GM19467 (cell line): ENCODE data around the gene CACNA1C.

Experiments
- ATAC-seq: cut with Tn5 transposase; IDR thresholded peaks from one replicate; pipeline ENCODE4 v1.9.1; 2021; ENCODE audit warnings: mild to moderate bottlenecking, moderate library complexity; ENCODE audit not compliant: unreplicated experiment

CACNA1C gene

DNA sequence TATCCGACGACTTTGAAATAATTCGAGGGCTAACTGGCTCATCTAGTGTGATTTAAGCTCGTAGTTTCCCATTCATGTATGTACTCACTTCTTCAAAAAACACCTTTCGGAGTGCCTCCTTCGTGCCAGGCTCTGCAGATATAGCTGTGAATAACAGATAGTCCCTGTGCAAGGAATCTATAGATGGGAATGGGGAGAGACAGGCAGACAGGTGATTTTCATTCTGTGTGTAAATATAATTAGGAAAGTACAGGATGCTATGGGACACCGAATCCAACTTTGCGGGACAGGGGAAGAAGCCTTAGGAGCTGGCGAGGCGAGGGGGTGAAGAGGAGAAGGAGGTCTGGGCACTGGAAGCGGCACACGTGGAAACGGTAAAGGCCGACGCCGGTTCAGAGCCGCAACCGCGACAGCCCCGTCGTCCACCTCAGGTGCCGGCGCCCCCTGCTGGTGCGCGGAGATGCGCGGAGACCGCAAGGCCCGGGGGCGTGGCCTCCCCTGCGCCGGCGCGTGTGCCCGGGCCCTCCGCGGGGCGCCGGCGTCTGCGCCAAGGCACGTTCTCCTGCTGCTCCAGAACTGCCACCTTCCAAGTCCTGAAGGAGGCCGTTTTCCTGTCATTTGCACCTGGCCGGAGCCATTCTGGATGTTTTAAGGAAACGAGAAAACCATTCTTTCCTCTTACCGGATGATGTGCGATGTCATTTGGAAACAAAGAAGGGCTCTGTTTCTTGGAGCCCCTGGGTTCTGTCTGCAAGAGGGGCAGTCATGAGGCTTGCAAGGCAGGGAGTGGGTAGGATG lies 18.0 kb upstream of the CACNA1C start:
- ATAC-seq = peak; percentile 88

GRCh38 chr12:2035431-2036055 lies 17.2 kb upstream of the CACNA1C start:
- ATAC-seq = no peak

GRCh38 chr12:2039034-2039433 lies 13.8 kb upstream of the CACNA1C start:
- no peak for ATAC-seq

GRCh38 chr12:2043054-2043453 lies 9.7 kb upstream of the CACNA1C start:
- no peak for ATAC-seq

DNA sequence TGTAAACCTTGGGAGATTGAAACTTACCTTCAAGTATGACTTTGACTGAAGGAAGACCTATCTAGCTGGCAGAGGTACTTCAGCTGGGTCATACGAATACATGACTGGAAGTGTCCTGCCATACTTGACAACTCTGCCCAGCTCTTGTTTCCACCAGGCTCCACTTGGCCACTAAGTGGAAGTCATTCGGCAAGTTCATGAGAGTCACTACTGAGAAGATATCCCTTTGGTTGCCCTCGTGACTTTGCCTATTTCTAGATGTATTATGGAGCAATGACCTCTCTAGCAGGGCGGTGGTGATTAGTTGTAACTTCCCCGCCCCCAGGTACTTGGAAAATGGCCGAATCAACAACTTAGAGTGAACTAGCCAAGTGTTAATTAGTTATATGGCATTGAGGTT lies 8.6 kb upstream of the CACNA1C start:
- ATAC-seq = no peak

- no peak for ATAC-seq
These were observed 5.8 kb upstream of the CACNA1C start for GRCh38 chr12:2046957-2047356.

DNA sequence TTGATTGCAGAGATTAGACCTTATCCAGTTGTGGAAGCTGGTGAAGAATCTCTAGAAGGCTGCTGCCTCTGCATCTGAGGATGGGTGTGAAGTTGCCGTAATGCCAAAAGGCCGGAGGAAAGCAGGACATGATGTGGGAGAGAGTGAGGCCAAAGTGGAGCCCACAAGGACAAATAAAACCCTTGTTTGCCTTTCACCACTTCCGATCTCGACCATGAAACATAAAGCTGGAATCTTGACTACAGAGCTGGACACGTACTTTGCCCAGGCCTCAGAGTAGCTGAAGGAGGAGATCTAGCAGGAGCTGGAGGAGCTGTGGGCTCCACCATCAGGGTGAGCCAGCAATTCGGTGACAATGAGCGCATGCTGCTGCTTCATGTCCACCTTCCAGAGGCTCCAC lies 5.0 kb upstream of the CACNA1C start:
- ATAC-seq = no peak

GRCh38 chr12:2049604-2050540 lies 2.9 kb upstream of the CACNA1C start:
- no peak for ATAC-seq

- no peak for ATAC-seq
These were observed 826 bp upstream of the CACNA1C start for GRCh38 chr12:2051700-2052621.

DNA sequence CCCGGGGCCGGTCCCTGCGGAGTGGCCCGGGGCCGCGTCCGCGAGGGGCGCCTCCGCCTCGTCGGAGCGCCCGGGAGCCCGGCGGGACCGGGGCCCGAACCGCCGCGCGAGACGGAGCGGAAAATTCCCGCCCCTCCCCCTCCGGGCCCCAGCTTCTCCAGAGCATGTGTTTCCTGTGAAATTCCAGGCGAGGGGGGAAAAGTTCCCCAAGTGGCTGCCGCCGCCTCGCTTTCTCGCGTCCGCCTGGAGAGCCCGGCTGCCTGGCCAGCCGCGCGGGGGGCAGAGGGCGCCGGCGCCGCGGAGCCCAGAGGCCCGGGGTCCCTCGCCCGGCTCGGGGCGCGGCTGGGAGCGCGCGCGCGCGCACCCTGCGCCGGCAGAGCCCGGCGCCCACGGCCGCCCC lies 904 bp downstream of the CACNA1C start:
- no peak for ATAC-seq

DNA sequence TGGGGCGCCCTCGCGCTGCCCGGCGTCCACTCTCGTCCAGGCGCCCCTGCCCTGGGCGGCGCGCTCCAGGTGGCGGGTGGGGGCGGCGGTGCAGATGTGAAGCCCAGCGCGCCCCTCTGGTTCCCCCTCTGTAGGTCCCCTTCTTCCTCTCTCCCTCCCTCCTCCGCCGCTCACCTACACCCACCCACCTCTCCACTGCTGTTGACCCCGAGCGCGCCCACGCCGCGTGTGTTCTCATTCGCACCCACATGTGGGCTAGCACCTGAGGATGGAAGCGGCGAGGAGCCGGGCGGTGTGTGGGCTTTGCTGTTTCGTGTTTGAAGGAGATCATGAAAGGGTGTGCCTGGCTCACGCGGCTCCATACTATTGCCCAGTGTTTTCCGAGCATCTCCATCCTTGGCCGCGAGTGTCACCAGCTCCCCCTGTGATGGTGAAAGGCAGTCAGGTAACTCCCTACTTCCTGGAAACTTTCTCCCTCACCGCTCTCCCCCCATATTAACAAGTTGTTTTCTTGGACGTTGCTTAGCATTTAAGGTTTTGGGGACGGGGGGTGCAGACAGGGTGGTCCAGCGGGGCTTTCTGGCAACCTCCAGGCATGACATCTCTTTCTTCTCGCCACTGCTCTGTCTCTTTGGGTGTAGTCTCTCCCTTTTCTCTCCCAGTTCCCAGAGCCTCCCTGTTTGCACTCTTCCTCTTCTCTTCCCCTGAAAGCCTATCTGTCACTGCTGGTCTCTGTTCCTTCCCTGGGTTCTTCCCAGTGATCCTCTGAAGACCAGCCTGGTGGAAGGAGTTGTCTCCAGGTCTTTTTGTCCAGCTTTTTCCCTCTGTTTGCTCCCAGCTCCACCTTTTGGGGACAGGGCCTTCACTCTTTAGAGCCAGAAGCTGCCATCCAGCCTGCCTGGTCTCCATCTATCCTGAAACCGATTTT lies 1.6 kb downstream of the CACNA1C start:
- no peak for ATAC-seq

DNA sequence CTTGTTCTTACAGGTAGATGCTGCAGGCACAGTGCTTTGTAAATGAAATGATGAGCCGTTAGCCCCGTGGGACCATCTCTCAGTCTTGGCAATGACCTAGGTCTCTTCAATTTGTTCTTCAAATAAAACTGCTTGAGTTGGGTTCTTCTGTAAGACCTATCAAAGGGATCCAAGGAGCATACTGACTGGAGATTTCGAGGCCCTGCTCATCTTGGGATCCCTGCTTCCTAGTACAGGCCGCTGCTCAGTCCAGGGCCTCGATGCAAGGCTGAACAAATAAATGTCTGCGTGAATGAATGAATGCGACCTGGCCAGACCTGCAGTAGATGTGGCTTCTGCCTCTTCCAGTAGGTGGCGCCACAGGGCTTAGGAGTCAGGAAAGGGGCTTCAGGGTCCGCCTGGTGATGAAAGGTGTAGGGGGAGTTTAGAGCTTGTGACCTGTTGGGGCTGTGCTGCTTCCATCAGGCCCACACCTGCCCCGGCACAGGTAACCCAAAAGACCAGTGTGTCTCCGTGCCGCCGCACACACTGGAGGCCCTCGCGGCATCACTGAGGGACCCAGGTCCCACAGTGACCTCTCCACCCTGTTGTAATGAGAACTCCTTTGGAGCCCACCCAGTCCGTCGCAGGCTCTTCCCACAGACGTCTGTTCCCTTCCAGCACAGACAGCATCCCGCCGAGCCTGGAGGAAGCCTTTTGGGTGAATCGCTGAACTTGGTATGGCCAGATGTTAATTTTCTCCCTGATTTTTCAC lies 4.4 kb downstream of the CACNA1C start:
- ATAC-seq = no peak

DNA sequence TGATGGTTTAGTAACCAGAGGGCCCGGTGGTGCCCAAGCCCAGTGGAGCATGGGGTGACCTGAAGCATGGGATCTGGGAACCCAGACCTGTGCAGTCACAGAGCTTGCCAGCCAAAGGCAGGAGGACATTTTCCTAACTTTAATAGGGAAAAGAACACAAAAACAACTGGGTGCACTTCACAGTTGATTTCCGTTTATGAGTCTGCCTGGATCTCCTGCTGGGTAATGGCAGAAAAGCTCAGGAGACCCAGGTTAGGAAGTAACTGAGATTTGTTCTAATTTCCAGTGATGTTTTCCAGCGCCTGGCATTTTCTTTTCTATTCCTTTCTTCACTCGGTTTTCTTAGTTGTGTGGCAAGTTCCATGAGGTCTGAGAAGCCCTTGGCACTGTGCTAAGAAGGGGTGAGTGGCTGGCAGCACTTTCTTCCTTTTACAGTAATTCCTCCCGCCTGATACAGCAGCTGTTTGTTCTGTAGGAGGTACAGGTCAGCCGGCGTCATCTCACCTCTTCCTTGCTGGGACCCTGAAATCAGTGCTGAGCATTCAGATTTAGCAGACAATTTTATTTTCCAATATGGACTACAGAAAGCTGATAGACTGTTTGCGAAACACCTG lies 5.1 kb downstream of the CACNA1C start:
- ATAC-seq = no peak

GRCh38 chr12:2058837-2059236 lies 6.0 kb downstream of the CACNA1C start:
- no peak for ATAC-seq

DNA sequence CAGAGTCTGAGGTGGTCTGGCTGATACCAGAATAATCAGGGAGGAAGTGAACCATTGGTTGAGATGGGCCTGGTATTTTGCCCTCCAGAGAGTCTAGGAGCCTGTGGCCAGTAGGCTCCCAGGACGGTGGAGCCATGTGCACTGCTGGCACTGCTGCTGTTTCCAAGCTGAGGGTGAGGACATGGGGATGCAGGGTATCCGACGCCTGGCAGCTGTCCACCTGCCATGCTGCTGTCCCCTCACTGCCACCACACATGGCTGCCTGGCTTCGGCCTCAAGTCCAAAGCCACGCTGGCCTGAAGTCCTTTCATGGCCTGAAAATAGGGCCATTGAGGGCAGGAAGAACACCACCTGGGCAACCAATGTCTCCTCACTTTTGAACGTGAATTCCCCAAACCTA lies 8.6 kb downstream of the CACNA1C start:
- no peak for ATAC-seq

- ATAC-seq = no peak
These were observed 11.3 kb downstream of the CACNA1C start for GRCh38 chr12:2064071-2064507.

DNA sequence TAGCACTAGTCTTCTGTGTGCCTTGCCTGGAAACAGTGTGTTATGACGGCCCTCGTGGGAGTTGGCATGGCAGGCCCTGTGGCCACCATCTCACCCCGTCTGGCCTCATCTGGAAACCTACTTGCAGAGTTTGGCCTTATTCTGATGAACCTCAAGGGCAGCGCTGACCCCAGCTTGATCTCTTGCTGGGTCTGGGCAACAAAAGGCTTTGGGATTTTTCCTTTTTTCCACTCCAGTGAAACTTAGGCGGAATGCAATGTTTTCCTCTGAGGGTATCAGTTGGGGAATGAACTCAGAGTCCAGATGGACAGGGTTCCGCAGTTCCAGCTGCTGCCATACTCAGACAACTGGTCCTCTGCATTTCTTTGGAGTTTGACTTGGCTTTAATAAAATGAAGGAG lies 15.9 kb downstream of the CACNA1C start:
- no peak for ATAC-seq

DNA sequence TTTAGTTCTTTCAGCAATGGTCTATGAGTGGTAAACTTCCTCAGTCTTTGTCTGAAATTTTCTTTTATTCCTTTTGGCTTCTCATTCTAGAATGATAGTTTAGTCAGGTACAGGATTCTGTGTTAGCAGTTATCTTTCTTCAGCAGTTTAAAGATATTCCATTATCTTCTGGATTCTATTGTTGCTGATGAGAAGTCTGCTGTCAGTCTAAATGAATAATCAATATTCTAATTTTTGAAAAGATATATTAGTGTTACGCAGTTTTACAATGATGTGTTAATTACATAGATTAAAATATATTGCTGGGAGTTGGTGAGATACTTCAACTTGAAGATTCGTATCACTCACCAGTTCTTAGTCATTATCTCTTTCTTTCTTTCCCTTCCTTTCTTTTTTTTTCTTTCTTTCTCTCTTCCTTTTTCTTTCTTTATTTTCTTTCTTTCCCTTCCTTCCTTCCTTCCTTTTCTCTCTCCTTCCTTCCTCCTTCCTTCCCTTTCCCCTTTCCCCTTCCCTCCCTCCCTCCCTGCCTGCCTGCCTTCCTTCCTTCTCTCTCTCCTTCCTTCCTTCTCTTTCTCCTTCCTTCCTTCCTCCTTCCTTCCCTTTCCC lies 17.8 kb downstream of the CACNA1C start:
- no peak for ATAC-seq
